Suprapubic skin (tissue), 4 donors: ENCODE measurements around the gene MUC5B. TPM values are rescaled to one million over a fixed set of nuclear protein-coding genes. Genes with fewer than 3 reads are reported as not detected.

ENCODE experiments used
- DNase-seq, 2 donors: peaks; one replicate each; pipeline ENCODE4 v3.0.0-alpha.2; 2019; ENCODE audit warnings: low spot score in 2 of 2
- H3K27ac ChIP-seq: fragments of 200-600 bp; sonication (generic); one replicate; pipeline ENCODE4 v1.5.1; 2019
- H3K27me3 ChIP-seq: fragments of 200-600 bp; sonication (generic); one replicate; pipeline ENCODE4 v1.5.1; 2019
- H3K36me3 ChIP-seq: fragments of 200-600 bp; sonication (generic); one replicate; pipeline ENCODE4 v1.5.1; 2019
- H3K4me1 ChIP-seq: fragments of 200-600 bp; sonication (generic); one replicate; pipeline ENCODE4 v1.5.1; 2019
- H3K4me3 ChIP-seq: fragments of 200-600 bp; sonication (generic); one replicate; pipeline ENCODE4 v1.5.1; 2019; ENCODE audit warnings: mild to moderate bottlenecking
- H3K9me3 ChIP-seq: fragments of 200-600 bp; sonication (generic); one replicate; pipeline ENCODE4 v1.5.1; 2019
- EP300 ChIP-seq: sonication (generic); formaldehyde crosslinking; IDR thresholded peaks from one replicate; pipeline ENCODE4 v1.6.1; 2017; ENCODE audit warnings: antibody characterized with exemption
- POLR2A ChIP-seq, 2 donors: fragments of 450-650 bp; IDR thresholded peaks; one replicate each; pipeline ENCODE4 v1.6.1; 2017; ENCODE audit warnings: antibody characterized with exemption in 2 of 2, mild to moderate bottlenecking in 2 of 2, moderate library complexity in 2 of 2
- POLR2AphosphoS5 ChIP-seq, 3 donors: sonication (generic); formaldehyde crosslinking; IDR thresholded peaks; one replicate each; pipeline ENCODE4 v1.6.1; 2017; ENCODE audit warnings: antibody characterized with exemption in 3 of 3
- WGBS: methylation state at CpG from one replicate; pipeline ENCODE4 v1.1.5; 2018; 5-methylcytosine and 5-hydroxymethylcytosine counted together
- total RNA-seq, 4 donors: library from RNA; depleted of rRNA; stranded (reverse); fragments of >200 nt; gene quantifications; one replicate each; pipeline ENCODE4 v1.1.0, GENCODE V29; 2016
- TF ChIP-seq, protein P1 (sequence below), 2 donors: fragments of 200-600 bp in 1 of 2; fragments of 450-650 bp in 1 of 2; sonication (generic) in 1 of 2; IDR thresholded peaks; one replicate each; pipeline ENCODE4 v1.5.1; 2016 to 2019; ENCODE audit warnings: antibody characterized with exemption in 2 of 2, mild to moderate bottlenecking in 1 of 2, moderate library complexity in 1 of 2

Gene MUC5B
- total RNA-seq, 4 donors from 2014 or later = 0.08 to 0.34 (median 0.13) TPM

DNA sequence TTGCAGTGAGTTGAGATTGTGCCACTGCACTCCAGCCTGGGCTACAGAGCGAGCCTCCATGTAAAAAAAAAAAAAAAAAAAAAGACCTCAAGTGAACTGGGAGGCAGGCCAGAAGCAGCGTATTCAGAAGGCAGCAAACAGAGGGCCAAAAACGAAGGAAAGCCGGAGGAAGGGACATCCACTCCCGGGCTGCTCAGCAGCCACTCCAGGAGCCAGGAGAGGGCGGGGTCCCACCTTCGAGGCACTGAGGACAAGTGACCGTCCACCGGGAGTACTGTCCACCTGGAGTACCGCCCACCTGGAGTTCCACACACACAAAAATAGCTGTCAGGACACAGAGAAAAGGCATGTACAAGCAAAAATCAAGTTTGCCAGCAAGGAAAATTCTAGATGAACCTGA lies 81.1 kb downstream of the MUC5B start:
- TF ChIP-seq POLR2A (IDR thresholded peaks at IDR 0.05) (no peak), POLR2AphosphoS5 (IDR thresholded peaks at IDR 0.05) (no peak)
- TF ChIP-seq, protein P1, sequence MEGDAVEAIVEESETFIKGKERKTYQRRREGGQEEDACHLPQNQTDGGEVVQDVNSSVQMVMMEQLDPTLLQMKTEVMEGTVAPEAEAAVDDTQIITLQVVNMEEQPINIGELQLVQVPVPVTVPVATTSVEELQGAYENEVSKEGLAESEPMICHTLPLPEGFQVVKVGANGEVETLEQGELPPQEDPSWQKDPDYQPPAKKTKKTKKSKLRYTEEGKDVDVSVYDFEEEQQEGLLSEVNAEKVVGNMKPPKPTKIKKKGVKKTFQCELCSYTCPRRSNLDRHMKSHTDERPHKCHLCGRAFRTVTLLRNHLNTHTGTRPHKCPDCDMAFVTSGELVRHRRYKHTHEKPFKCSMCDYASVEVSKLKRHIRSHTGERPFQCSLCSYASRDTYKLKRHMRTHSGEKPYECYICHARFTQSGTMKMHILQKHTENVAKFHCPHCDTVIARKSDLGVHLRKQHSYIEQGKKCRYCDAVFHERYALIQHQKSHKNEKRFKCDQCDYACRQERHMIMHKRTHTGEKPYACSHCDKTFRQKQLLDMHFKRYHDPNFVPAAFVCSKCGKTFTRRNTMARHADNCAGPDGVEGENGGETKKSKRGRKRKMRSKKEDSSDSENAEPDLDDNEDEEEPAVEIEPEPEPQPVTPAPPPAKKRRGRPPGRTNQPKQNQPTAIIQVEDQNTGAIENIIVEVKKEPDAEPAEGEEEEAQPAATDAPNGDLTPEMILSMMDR (IDR thresholded peaks at IDR 0.05) = no peak
- WGBS = 29% methylated on average over 10 of the region's 10 CpGs
- H3K27ac ChIP-seq = peak overlapping the region; percentile 41
- H3K4me1 ChIP-seq = peaks cover 93% of the 10 kb centered on the region
- peak; percentile 57 to 73 for DNase-seq
- H3K27me3 ChIP-seq = no peaks in the 10 kb centered on the region
- H3K9me3 ChIP-seq = no peaks in the 10 kb centered on the region
- peaks cover 8% of the 10 kb centered on the region for H3K36me3 ChIP-seq
- H3K4me3 ChIP-seq = no peak overlapping the region

DNA sequence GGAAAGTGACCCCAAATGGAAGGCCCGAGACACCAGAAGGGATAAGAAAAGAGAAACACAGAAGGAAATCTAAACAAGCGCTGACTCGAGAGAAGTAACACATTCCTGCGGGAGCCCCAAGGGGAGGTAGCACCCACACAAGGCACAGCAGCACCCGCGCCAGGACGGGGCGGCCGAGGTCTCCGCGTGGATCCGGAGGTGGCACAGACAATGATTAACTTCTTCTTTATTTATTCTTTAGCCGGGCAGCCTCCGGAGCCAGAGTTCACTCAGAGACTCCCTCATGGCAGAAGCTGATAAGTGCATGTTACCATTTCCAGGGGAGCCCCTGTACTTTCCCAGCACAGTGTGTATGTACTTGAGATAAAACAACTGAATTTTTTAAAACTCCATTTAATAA lies 81.5 kb downstream of the MUC5B start:
- peak overlapping the region; percentile 41 for H3K27ac ChIP-seq
- no peaks in the 10 kb centered on the region for H3K9me3 ChIP-seq
- TF ChIP-seq POLR2A (IDR thresholded peaks at IDR 0.05) = no peak
- TF ChIP-seq, protein P1 (IDR thresholded peaks at IDR 0.05) = no peak
- TF ChIP-seq EP300 = no peak
- no peak for TF ChIP-seq POLR2AphosphoS5 (IDR thresholded peaks at IDR 0.05)
- no peak overlapping the region for H3K4me3 ChIP-seq
- H3K36me3 ChIP-seq = peaks cover 8% of the 10 kb centered on the region
- 59% methylated on average over 14 of the region's 14 CpGs for whole genome bisulfite sequencing
- no peaks in the 10 kb centered on the region for H3K27me3 ChIP-seq
- H3K4me1 ChIP-seq = peaks cover 89% of the 10 kb centered on the region
- DNase-seq = peak; percentile 55 to 57

DNA sequence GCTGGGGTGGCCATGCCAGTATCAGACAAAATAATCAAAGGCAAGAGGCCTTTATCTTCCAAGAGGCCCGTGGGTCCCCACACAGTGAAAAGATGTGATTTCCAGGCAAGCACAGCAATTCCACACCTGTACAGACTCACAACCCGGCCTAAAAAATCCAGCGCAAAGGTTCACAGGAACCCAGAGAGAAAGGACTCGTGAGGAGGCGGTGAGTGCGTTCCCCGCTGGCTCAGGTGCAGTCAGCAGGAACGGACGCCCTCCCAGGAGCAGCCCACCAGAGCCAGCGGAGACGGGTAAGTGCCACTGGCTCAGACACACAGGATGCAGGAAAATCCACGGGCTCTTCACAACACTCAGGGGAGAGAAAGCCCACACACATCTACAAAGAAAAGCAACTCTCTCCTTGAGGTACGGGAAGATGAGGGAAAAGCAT lies 82.2 kb downstream of the MUC5B start:
- no peak overlapping the region for H3K4me3 ChIP-seq
- TF ChIP-seq, protein P1 (IDR thresholded peaks at IDR 0.05) = no peak
- TF ChIP-seq EP300 (no peak), POLR2AphosphoS5 (IDR thresholded peaks at IDR 0.05) (no peak), POLR2A (IDR thresholded peaks at IDR 0.05) (no peak)
- 80% methylated on average over 9 of the region's 13 CpGs for WGBS
- no peaks in the 10 kb centered on the region for H3K27me3 ChIP-seq
- peaks cover 83% of the 10 kb centered on the region for H3K4me1 ChIP-seq
- peaks cover 8% of the 10 kb centered on the region for H3K36me3 ChIP-seq
- DNase-seq = peak; percentile 60 to 71
- no peak overlapping the region for H3K27ac ChIP-seq
- no peaks in the 10 kb centered on the region for H3K9me3 ChIP-seq

DNA sequence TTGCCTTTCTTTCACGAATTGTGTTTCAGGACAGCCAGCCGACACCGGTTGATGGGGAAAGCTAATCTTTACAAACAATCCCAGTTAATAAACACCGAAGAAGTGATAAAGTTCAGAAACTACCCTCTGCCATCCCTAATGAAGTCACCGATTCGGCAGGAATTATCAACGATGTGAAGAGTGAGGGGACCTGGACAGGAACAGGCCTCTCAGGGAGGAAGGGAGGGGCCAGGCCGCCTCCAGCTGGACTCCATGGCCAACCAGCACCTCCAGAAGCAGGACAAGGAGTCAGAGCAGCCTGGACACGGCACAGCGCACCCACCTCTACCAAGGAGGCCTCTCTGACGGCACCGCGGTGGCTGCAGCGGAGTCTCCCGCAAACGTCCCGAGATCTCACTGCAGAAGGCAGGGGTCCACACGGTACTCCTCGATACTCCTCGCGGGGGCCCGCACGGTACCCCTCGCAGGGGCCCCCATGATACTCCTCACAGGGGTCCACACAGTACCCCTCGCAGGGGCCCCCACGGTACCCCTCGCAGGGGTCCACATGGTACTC lies 82.7 kb downstream of the MUC5B start:
- no peaks in the 10 kb centered on the region for H3K9me3 ChIP-seq
- H3K27ac ChIP-seq = no peak overlapping the region
- peaks cover 84% of the 10 kb centered on the region for H3K4me1 ChIP-seq
- H3K36me3 ChIP-seq = peaks cover 8% of the 10 kb centered on the region
- peak; percentile 56 to 63 for DNase-seq
- 93% methylated on average over 21 of the region's 27 CpGs for WGBS
- TF ChIP-seq POLR2A (IDR thresholded peaks at IDR 0.05) (no peak), EP300 (no peak), POLR2AphosphoS5 (IDR thresholded peaks at IDR 0.05) (no peak)
- TF ChIP-seq, protein P1 (IDR thresholded peaks at IDR 0.05) = no peak
- H3K27me3 ChIP-seq = no peaks in the 10 kb centered on the region
- H3K4me3 ChIP-seq = no peak overlapping the region

DNA sequence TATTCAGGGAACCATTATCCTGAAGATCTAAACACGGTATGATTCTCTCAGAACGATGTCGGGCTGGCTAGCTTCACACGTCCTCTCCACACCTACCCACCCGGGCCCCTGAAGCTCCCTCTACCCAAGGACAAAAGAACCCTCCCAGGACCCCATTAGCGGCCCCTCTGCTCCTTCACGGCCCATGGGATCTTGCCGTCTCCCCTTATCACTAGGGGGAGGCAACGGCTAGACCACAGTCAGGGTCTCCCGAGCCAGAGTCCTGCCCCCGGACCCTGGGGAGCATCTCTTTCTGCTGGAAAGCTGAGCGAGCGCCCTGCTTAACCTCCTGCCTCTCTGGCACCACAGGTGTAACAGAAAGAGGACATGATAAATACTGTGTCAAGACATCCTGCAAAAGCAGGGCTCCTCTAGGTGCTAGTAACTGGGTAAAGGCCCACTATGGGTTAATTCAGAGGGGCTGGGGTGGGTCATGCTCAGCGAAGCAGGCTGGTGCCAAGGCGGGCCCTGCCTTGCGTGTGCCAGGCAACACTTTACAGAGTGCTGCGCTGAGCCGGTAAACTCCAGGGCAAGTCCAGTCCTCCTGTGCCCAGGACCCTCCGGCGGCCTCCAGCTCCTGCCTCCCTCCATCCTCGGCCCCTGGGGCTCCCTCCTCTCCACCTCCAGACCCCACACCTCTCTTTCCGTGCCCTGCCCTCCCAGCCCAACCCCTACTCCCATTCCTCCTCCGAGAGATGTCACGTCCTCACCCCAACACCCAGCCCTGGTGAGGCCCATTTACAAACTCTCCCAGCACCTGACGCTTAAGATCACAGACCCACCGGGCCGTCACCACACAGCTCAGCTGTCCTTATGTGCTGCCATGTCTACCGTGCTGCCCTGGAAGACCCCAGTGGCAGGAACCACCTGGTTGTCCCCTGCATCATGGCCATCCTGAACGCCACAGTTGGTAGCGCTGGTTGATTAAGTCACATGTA lies 83.6 kb downstream of the MUC5B start:
- Histone ChIP-seq H3K4me1 (peaks cover 80% of the 10 kb centered on the region), H3K4me3 (peak overlapping the region; percentile 99), H3K27ac (peak overlapping the region; percentile 7), H3K9me3 (no peaks in the 10 kb centered on the region), H3K27me3 (no peaks in the 10 kb centered on the region), H3K36me3 (peaks cover 8% of the 10 kb centered on the region)
- 83% methylated on average over 24 of the region's 30 CpGs for WGBS
- peak; percentile 64 to 76 for DNase-seq
- TF ChIP-seq, protein P1 (IDR thresholded peaks at IDR 0.05) = no peak
- TF ChIP-seq POLR2A (IDR thresholded peaks at IDR 0.05) (no peak), POLR2AphosphoS5 (IDR thresholded peaks at IDR 0.05) (no peak), EP300 (no peak)
